Osteoblast (primary cell): Measurements from ENCODE around the gene SNX25. TPM values are rescaled to one million over a fixed set of nuclear protein-coding genes. Genes with fewer than 3 reads are reported as not detected.

ENCODE experiments used
- DNase-seq: peaks from one replicate; pipeline ENCODE4 v3.0.0; 2011; ENCODE audit warnings: low spot score, mixed read lengths; ENCODE audit not compliant: insufficient read length; ENCODE audit errors: missing footprints
- H2AFZ ChIP-seq: 2 replicates; pipeline ENCODE4 v1.6.0; 2011; ENCODE audit warnings: mild to moderate bottlenecking, low read length
- H3K27ac ChIP-seq: 2 replicates; pipeline ENCODE4 v1.5.1; 2011; ENCODE audit warnings: mild to moderate bottlenecking, low read depth, low read length, moderate library complexity
- H3K27me3 ChIP-seq: 2 replicates; pipeline ENCODE4 v1.6.0; 2012; ENCODE audit warnings: mild to moderate bottlenecking, control low read depth, inconsistent platforms, low read length, moderate library complexity; ENCODE audit not compliant: insufficient read depth
- H3K36me3 ChIP-seq: 2 replicates; pipeline ENCODE4 v1.5.1; 2011; ENCODE audit warnings: mild to moderate bottlenecking, low read length, control low read depth, moderate library complexity; ENCODE audit not compliant: insufficient read depth
- H3K4me1 ChIP-seq: 2 replicates; pipeline ENCODE4 v1.5.1; 2011; ENCODE audit warnings: mild to moderate bottlenecking, low read length, control low read depth, moderate library complexity; ENCODE audit not compliant: insufficient read depth
- H3K4me2 ChIP-seq: 2 replicates; pipeline ENCODE4 v1.6.0; 2011; ENCODE audit warnings: mild to moderate bottlenecking, low read length; ENCODE audit not compliant: insufficient read depth
- H3K4me3 ChIP-seq: fragments of 200-600 bp; sonication (generic); 3 replicates; pipeline ENCODE4 v1.5.1; 2012; ENCODE audit warnings: mild to moderate bottlenecking, low read length, inconsistent platforms; ENCODE audit not compliant: insufficient read depth
- H3K79me2 ChIP-seq: 2 replicates; pipeline ENCODE4 v1.6.0; 2012; ENCODE audit warnings: mild to moderate bottlenecking, low read length, control low read depth, inconsistent platforms; ENCODE audit not compliant: insufficient read depth
- H3K9me3 ChIP-seq: 2 replicates; pipeline ENCODE4 v1.5.1; 2011; ENCODE audit warnings: low read depth, low read length, control low read depth
- H4K20me1 ChIP-seq: 2 replicates; pipeline ENCODE4 v1.6.0; 2012; ENCODE audit warnings: mild to moderate bottlenecking, low read length, control low read depth; ENCODE audit not compliant: insufficient read depth
- CTCF ChIP-seq: IDR thresholded peaks from 2 replicates; pipeline ENCODE4 v1.5.1; 2011; ENCODE audit warnings: mild to moderate bottlenecking, low read depth, low read length, moderate library complexity; ENCODE audit errors: extremely low read depth
- total RNA-seq: library from RNA; depleted of rRNA; stranded (reverse); fragments of >200 nt; gene quantifications from 2 replicates; pipeline ENCODE4 v1.2.3, GENCODE V29; 2012

Gene SNX25
- total RNA-seq, 1 donor = 98.1 TPM

GRCh38 chr4:185343726-185344581, 134.6 kb downstream of the SNX25 start:
- H3K36me3 ChIP-seq = peaks cover 48% of the 10 kb centered on the region
- H3K79me2 ChIP-seq = no peaks in the 10 kb centered on the region
- no peak for TF ChIP-seq CTCF
- H2AFZ ChIP-seq = no peak overlapping the region
- H3K27ac ChIP-seq = peak overlapping the region; percentile 84
- DNase-seq = peak; percentile 68
- no peak overlapping the region for H3K4me3 ChIP-seq
- no peaks in the 10 kb centered on the region for H3K27me3 ChIP-seq
- no peaks in the 10 kb centered on the region for H4K20me1 ChIP-seq
- peaks cover 23% of the 10 kb centered on the region for H3K4me1 ChIP-seq
- no peaks in the 10 kb centered on the region for H3K9me3 ChIP-seq
- peak overlapping the region; percentile 54 for H3K4me2 ChIP-seq

- Histone ChIP-seq H3K27ac (peak overlapping the region; percentile 84), H3K36me3 (peaks cover 47% of the 10 kb centered on the region), H2AFZ (no peak overlapping the region), H3K4me1 (peaks cover 23% of the 10 kb centered on the region), H3K4me3 (no peak overlapping the region), H3K9me3 (no peaks in the 10 kb centered on the region), H3K4me2 (peak overlapping the region; percentile 54), H4K20me1 (no peaks in the 10 kb centered on the region), H3K27me3 (no peaks in the 10 kb centered on the region), H3K79me2 (no peaks in the 10 kb centered on the region)
- DNase-seq = no peak
- no peak for TF ChIP-seq CTCF
These were observed 135.5 kb downstream of the SNX25 start for GRCh38 chr4:185344743-185345538.

GRCh38 chr4:185346975-185347601, 137.7 kb downstream of the SNX25 start:
- Histone ChIP-seq H3K27ac (peak overlapping the region; percentile 73), H3K36me3 (peaks cover 44% of the 10 kb centered on the region), H3K4me1 (peaks cover 23% of the 10 kb centered on the region), H4K20me1 (no peaks in the 10 kb centered on the region), H3K4me2 (no peak overlapping the region), H3K27me3 (no peaks in the 10 kb centered on the region), H3K9me3 (no peaks in the 10 kb centered on the region), H2AFZ (no peak overlapping the region), H3K4me3 (no peak overlapping the region), H3K79me2 (no peaks in the 10 kb centered on the region)
- peak; percentile 80 for DNase-seq
- no peak for TF ChIP-seq CTCF

GRCh38 chr4:185351691-185352090, 142.3 kb downstream of the SNX25 start:
- no peak overlapping the region for H2AFZ ChIP-seq
- DNase-seq = no peak
- no peak for TF ChIP-seq CTCF
- no peak overlapping the region for H3K4me2 ChIP-seq
- H4K20me1 ChIP-seq = no peaks in the 10 kb centered on the region
- H3K9me3 ChIP-seq = no peaks in the 10 kb centered on the region
- no peaks in the 10 kb centered on the region for H3K27me3 ChIP-seq
- no peak overlapping the region for H3K4me3 ChIP-seq
- no peak overlapping the region for H3K27ac ChIP-seq
- H3K4me1 ChIP-seq = peaks cover 6% of the 10 kb centered on the region
- H3K79me2 ChIP-seq = no peaks in the 10 kb centered on the region
- H3K36me3 ChIP-seq = peaks cover 58% of the 10 kb centered on the region
